GM10266 (cell line): ENCODE measurements around the gene SSBP3.

ENCODE experiments used
- DNase-seq: peaks from one replicate; pipeline ENCODE4 v3.0.0; 2012; ENCODE audit errors: extremely low spot score
- CTCF ChIP-seq: IDR thresholded peaks from 2 replicates; pipeline ENCODE4 v1.5.1; 2012; ENCODE audit warnings: mild to moderate bottlenecking, low read depth; ENCODE audit not compliant: control insufficient read depth, insufficient read depth; ENCODE audit errors: missing control alignments

The SSBP3 gene

GRCh38 chr1:54367613-54368012, 38.6 kb downstream of the SSBP3 start:
- DNase-seq: no peak
- TF ChIP-seq CTCF: no peak

GRCh38 chr1:54365847-54366246, 40.3 kb downstream of the SSBP3 start:
- DNase-seq: no peak
- TF ChIP-seq CTCF: no peak

GRCh38 chr1:54365398-54365797, 40.8 kb downstream of the SSBP3 start:
- TF ChIP-seq CTCF: no peak
- DNase-seq: no peak

GRCh38 chr1:54364995-54365394, 41.2 kb downstream of the SSBP3 start:
- no peak for TF ChIP-seq CTCF
- DNase-seq: no peak

- DNase-seq: no peak
- TF ChIP-seq CTCF: no peak
Measured at GRCh38 chr1:54364582-54364981, 41.6 kb downstream of the SSBP3 start.

GRCh38 chr1:54363925-54364324, 42.3 kb downstream of the SSBP3 start:
- TF ChIP-seq CTCF: no peak
- DNase-seq: no peak

- DNase-seq: no peak
- TF ChIP-seq CTCF: no peak
Measured at GRCh38 chr1:54362881-54363340, 43.3 kb downstream of the SSBP3 start.
